Measurements from ENCODE around the gene OR5K3.
"Not testable (repeated sequence)": the region's sequence is repeated elsewhere in the genome, so short reads cannot be mapped to it uniquely, and the experiment has no call there.

The OR5K3 gene, protein sequence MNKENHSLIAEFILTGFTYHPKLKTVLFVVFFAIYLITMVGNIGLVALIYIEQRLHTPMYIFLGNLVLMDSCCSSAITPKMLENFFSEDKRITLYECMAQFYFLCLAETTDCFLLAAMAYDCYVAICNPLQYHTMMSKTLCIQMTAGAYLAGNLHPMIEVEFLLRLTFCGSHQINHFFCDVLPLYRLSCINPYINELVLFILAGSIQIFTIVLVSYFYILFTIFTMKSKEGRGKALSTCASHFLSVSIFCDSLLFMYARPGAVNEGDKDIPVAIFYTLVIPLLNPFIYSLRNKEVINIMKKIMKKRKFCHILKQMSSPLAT

GRCh38 chr3:98390366-98390765 is at the start of gene OR5K3:
OR5K3 (plus strand) TSS chr3:98390666; CDS start chr3:98390666, 0 bp downstream.
- DNase-seq (ENCODE audit: low read depth) = no peak

DNA sequence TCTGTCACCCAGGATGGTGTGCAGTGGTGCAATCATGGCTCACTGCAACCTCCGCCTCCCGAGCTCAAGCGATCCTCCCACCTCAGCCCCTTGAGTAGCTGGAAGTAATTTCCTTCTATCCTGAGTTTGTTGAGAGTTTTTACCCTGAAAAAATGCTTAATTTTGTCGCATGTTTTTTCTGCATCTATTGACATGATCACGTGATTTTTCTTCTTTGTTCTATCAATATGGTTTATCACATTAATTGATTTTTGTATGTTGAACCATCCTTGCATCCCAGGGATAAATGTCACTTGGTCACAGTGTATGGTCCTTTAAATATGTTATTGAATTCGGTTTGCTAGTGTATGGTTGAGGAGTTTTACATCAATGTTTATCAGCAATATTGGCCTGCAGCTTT is 48.7 kb upstream of the OR5K3 start:
- no peak for DNase-seq (ENCODE audit: low read depth)

- no peak for DNase-seq (ENCODE audit: low read depth)
Observed at GRCh38 chr3:98343647-98344507, 46.6 kb upstream of the OR5K3 start.

DNA sequence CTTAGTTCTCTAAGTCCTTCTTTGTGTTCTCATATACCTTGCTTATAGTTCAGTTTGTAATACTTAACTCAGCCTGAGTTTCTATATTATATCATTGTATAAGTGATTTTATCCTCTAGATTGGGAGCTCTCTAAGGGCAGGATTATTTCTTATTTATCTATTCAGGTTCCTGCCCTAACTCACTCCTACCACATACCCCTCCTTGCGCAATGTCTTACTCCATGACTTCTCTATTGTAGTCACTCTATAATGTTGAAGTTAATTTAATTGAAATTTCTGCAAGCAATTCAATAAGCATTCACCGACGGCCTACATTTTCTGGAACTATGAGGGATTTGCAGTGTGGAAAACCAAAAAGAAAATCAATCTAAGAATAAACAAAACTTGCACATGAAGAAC is 40.4 kb upstream of the OR5K3 start:
- no peak for DNase-seq (ENCODE audit: low read depth)

DNA sequence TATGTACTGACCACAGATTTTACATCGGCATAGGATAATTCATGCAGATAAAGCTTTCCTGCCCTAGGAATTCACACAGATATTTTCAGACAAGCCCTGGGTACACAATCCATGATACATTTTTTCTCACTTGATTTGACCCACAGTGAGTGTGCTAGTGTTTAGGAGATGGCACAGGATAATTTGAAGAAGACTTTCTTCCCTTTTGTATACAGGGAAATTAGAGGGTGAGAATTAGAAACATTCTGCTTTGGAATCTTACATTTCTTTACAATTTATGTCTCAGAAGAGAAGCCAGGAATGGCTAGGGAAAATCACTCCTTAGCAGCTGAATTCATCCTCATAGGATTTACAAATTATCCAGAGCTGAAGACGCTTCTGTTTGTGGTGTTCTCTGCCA is 36.9 kb upstream of the OR5K3 start, which contains the start of gene OR5K4:
OR5K4 (plus strand) TSS at position 301 of the 400 bp plus-strand sequence; CDS start at position 301, 0 bp downstream.
- no peak for DNase-seq (ENCODE audit: low read depth)

- DNase-seq (ENCODE audit: low read depth) = no peak
Observed at GRCh38 chr3:98359250-98359649, 31.2 kb upstream of the OR5K3 start.

GRCh38 chr3:98359993-98360675 is 30.3 kb upstream of the OR5K3 start:
- no peak for DNase-seq (ENCODE audit: low read depth)

DNA sequence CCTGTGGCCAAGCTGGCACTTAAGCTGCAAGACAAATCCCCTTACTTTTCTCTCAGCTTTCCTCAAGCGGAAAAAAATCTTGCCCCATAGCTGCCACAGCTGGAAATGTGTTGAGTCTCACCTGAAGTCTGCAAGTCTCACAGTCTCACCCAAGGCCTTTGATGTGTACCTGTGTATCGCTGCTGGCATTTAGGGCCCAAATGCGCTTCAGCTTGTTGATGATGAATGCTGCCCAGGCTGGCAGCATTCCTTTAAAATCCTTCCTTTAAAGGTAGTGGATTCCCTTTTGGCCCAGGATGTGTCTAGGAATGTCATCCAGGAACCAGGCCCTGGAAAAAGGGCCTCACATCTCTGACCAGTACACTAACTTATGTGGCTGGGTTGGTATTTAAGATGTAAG is 29.8 kb upstream of the OR5K3 start:
- DNase-seq (ENCODE audit: low read depth) = no peak

- DNase-seq (ENCODE audit: low read depth) = no peak
Observed at GRCh38 chr3:98361289-98361688, 29.2 kb upstream of the OR5K3 start.

- no peak for DNase-seq (ENCODE audit: low read depth)
Observed at GRCh38 chr3:98367464-98368246, 22.8 kb upstream of the OR5K3 start.

- no peak for DNase-seq (ENCODE audit: low read depth)
Observed at GRCh38 chr3:98371186-98371585, 19.3 kb upstream of the OR5K3 start.

DNA sequence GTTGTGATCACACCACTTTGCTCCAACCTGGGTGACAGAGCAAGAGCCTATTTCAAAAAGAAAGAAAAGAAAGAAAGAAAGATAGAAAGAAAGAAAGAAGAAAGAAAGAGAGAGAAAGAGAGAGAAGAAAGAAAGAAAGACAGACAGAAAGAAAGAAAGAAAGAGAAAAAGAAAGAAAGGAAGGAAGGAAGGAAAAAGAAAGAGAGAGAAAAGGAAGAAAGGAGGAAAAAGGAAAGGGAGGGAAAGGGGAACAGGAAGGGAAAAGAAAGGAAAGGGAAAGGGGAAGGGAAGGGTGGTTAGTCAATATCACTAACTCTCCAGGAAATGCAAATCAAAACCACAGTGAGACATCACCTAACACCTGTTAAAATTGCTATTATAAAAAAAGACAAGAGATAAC is 18.6 kb upstream of the OR5K3 start:
- DNase-seq (ENCODE audit: low read depth) = no peak

DNA sequence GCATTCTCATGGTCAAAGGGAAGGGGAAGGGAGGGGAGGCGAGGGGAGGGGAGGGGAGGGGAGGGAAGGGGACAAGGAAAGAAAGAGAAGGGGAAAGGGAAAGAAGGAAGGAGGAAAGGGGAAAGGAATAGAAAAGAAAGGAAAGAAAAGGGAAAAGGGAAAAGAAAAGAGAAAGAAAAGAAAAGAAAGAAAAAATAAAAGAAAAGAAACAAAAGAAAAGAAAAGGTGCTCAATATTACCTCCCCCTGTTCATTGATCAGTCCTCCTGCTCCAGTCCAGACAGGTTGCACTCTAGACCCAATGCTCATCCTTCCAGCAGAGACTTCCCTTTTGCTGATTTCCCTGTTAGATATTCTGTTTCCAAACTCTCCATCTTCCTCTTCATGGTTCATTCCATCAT is 18.0 kb upstream of the OR5K3 start:
- DNase-seq (ENCODE audit: low read depth) = no peak

DNA sequence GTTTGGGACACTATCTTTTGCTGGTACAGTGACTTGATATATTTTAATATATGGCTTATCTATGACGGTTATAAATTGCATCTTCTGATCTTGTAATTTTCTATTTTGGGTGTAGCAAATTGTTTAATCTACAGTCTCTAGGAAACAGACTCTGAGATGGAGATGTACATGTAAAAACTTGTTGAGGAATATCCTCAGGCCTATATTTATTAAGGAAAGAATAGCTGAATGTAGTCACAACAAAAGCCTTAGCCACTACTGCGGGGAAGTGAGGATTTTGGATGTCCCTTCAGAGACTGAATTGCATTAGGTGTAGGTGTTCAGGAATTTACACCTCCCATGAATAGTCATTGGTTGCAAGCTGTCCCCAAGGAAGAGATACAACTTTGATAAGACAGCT is 13.8 kb upstream of the OR5K3 start:
- DNase-seq (ENCODE audit: low read depth) = no peak

- DNase-seq (ENCODE audit: low read depth) = no peak
Observed at GRCh38 chr3:98388147-98388546, 2.3 kb upstream of the OR5K3 start.

DNA sequence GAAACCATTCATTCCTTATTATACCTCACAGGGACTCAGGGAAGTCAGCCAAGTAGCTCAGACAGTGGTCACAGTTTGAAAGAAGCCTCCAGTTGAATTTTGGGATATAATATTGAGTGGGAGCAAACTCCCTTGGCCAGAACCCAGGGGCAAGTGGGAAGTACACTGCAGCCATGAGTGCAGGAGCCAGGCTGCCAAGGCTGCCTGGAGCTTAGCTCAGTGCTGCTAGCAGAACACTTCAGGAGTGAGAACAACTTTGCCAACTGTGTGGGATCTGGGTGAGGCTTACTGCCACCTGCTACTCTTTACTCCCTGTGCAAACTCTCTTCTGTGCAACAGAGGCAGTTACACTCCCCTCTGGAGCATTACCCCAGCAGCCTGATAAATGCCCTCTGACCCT is 4.6 kb downstream of the OR5K3 start:
- DNase-seq (ENCODE audit: low read depth) = no peak

GRCh38 chr3:98396482-98396881 is 6.0 kb downstream of the OR5K3 start:
- not testable (repeated sequence) for DNase-seq (ENCODE audit: low read depth)

GRCh38 chr3:98398513-98398912 is 8.0 kb downstream of the OR5K3 start:
- DNase-seq (ENCODE audit: low read depth) = no peak

GRCh38 chr3:98402507-98402906 is 12.0 kb downstream of the OR5K3 start:
- DNase-seq (ENCODE audit: low read depth) = no peak

DNA sequence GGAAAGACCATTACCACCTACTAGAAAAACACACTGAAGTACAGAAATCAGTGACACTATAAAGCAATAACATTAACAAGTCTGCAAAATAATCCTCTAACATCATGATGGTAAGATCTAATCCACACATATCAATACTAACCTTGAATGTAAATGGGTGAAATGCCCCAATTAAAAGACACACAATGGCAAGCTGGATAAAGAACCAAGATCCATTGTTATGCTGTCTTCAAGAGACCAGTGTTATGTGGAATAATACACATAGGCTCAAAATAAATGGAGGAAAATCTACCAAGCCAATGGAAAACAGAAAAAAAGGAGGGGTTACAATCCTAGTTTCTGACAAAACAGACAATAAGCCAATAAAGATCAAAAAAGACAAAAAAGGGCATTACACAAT is 13.5 kb downstream of the OR5K3 start:
- no peak for DNase-seq (ENCODE audit: low read depth)

- DNase-seq (ENCODE audit: low read depth) = no peak
Observed at GRCh38 chr3:98406034-98406433, 15.6 kb downstream of the OR5K3 start.

DNA sequence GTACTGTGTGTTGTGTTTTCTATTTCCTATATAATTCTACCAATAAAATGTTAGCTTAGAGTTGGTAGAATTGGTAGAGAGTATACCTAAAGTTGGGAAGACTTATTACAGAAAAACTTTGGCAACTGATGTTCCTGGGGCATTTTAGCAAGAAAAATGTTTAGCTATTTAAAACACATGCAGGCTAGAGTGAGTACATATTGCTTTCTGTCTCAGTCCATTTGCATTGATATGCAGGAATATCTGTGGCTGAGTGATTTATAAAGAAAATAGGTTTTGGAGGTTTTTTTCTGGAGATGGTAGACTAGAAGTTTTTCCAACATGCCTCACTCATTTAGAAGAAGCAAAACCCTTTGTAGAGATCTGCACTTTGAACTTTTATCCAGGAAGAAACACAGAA is 42.1 kb downstream of the OR5K3 start:
- DNase-seq (ENCODE audit: low read depth) = no peak
